AG09319 (cell line): ENCODE measurements around the gene TTC27.

Source experiments
- DNase-seq: peaks from one replicate; pipeline ENCODE4 v3.0.0-alpha.2; 2010; ENCODE audit warnings: low read depth; ENCODE audit errors: extremely low read depth
- TF ChIP-seq, protein P1 (sequence below): IDR thresholded peaks from 2 replicates; pipeline ENCODE4 v1.5.1; 2011; ENCODE audit warnings: low read depth, mild to moderate bottlenecking, inconsistent platforms, low read length, moderate library complexity

TTC27 gene

DNA sequence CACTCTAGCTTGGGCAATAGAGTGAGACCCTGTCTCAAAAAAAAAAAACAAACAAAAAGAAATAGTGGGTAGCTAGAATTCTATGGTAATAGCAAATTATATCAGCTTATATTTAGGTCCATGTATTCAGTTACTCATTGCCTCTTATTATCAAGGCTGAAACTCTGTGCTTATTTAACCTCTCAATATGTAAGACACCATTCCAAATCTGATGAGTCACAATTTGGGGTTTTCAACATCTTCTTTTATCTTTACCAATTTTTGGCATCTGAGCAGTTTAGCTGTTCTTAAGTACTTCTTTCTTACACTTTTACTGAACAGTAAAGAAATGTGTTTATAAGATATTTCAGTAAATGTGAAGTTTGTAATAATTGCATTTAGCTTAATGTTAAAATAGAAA is 69.3 kb downstream of the TTC27 start:
- peak; percentile 37 for DNase-seq
- TF ChIP-seq, protein P1, sequence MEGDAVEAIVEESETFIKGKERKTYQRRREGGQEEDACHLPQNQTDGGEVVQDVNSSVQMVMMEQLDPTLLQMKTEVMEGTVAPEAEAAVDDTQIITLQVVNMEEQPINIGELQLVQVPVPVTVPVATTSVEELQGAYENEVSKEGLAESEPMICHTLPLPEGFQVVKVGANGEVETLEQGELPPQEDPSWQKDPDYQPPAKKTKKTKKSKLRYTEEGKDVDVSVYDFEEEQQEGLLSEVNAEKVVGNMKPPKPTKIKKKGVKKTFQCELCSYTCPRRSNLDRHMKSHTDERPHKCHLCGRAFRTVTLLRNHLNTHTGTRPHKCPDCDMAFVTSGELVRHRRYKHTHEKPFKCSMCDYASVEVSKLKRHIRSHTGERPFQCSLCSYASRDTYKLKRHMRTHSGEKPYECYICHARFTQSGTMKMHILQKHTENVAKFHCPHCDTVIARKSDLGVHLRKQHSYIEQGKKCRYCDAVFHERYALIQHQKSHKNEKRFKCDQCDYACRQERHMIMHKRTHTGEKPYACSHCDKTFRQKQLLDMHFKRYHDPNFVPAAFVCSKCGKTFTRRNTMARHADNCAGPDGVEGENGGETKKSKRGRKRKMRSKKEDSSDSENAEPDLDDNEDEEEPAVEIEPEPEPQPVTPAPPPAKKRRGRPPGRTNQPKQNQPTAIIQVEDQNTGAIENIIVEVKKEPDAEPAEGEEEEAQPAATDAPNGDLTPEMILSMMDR: no peak

DNA sequence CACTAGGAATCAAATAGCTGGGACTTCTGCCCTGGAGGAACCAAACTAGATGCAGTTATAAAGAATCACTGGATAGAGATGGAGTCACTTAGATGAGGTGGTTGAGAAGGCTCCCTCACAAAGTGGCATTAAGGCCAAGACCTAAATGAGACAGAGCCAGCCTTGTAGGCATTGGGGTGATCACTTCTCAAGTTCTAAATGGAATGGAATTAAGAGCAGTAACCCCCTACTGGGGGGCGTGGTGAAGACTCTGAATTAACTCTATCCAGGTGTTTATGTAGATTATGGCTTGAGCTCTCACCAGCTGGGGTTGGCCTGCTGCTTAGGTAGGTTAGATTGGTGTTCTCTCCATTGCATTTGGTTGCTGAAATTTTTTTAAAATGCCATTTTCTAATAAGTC is 71.3 kb downstream of the TTC27 start:
- TF ChIP-seq, protein P1: no peak
- DNase-seq: no peak

- TF ChIP-seq, protein P1: no peak
- no peak for DNase-seq
Observed at GRCh38 chr2:32701806-32702205, 74.0 kb downstream of the TTC27 start.

DNA sequence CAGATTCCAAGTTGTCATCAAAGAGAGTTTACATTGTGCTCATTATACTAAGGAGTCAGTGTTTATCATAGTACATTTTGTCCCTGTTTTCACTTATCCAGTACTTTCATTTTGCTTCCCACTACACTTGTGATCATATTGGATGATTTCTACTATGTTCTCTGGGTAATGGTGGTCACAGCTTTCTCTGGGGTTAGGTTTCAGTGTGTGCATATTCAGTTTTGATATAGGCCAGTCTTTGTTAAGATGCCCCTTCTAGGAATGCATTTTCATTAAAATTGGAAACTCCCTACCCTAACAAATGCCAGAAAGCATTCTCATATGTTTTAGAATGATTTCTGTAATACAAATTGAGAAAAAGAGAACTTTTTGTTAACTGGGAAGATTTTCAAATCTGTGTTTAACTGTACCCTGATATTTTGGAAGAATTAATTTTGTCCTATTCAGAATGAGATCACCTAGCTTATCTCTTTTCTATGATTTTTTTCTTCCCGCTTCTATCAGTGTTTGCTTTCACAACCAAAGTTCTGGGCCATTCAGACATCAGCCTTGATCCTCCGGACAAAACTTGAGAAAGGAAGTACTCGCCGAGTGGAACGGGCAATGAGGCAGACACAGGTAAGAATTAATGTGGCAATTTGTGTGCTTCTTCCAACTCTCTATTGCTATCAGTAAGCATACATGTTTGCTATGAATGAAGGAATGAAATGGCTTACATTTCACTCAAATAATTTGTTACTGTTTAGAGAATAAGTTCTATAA is 74.6 kb downstream of the TTC27 start:
- TF ChIP-seq, protein P1: no peak

GRCh38 chr2:32706815-32707579 is 79.1 kb downstream of the TTC27 start:
- DNase-seq: no peak
- TF ChIP-seq, protein P1: no peak

More for the DNA sequence above, 74.6 kb downstream of the TTC27 start:
- no peak for DNase-seq

GRCh38 chr2:32711219-32711618 is 83.4 kb downstream of the TTC27 start:
- DNase-seq: peak; percentile 35
- TF ChIP-seq, protein P1: no peak

DNA sequence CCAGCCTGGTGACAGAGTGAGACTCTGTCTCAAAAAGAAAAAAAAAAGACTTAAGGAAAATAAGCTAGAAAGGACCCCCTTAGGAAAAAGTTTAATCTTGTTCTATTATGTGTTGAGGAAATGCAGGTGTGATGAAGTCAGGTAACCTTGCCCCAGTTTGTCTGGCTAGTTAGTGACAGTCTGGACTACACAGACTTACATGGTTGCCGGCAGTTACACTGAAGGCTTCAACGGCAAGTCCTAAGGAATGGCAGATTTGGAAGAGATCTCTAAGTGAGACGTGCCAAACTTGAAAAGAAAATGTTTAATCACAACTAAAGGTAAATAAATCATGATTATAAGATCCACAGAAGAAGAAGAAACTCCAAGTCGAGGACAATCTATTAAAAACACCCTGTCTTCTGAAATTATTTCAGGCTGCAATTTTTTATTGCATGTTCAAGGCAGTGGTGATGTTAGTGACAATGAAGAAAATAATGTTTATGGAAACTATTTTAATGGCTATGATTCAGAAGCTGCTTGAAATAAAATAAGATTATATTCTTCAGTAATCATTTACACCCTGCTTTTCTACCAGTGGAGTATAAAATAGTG is 84.2 kb downstream of the TTC27 start:
- no peak for DNase-seq
- TF ChIP-seq, protein P1: no peak
